Activated CD4-positive, alpha-beta T cell treated with anti-CD3 and anti-CD28 coated beads for 24 hours (primary cell): ENCODE measurements around the gene KRTAP20-4.

Source experiments
- DNase-seq, 2 donors: peaks; one replicate each; pipeline ENCODE4 v3.0.0-alpha.2; 2020; ENCODE audit warnings: low read depth in 2 of 2

The KRTAP20-4 gene

DNA sequence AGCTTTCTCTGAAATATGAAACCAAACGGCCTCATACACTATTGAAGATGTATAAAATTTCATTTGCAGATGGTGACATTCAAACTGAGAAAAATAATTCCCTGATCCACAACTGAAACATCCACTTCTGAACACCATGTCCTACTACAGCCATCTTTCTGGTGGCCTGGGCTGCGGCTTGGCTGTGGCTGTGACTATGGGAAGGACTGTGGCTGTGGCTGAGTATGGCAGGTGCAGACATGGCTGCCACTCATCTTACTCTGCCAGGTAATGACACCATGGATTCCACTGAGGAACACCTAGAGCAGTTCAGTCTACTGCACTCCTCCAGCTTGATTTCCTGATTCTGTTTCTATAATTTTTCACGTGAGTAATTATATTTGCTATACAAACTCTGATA is at the start of gene KRTAP20-4:
Gene KRTAP20-4 (plus strand): TSS at position 106 of the 400 bp plus-strand sequence.
- no peak for DNase-seq

DNA sequence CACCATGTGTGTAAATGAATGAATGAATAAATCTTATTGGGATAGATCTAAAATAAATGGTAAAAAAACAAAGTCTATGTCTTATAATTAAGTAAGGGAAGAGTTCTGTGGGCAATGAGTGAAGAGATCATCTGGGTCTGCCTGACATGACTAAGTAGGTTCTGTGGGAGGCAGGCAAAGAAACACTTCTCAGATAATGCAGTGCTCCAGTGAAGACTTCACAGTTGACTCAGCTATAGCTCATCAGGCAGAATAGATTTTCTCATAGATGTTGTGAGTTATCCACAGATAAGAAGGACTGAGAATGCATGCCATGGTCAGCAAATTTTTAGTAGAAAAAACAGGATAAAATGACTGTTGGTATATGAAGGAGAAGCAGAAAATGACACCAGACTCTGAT is 42.7 kb upstream of the KRTAP20-4 start:
- no peak for DNase-seq

DNA sequence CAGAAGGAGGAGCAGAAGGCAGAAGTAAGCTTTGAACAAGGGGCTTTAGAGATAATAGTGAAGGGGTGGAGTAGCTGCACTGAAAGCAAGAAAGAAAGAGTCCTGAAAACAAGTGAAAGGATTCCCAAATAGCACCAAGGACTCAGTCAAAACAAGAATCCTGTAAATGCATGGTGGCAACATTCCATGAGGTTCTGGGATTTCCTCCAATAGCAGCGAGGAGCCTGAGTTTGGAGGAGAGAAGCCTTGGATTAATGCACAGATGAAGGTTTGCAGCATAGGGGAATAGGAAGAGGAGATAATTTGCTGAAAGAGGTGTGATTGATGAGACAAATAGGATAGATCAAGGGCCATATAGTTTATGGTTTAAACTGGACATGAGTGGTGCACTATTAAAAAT is 41.1 kb upstream of the KRTAP20-4 start:
- no peak for DNase-seq

DNA sequence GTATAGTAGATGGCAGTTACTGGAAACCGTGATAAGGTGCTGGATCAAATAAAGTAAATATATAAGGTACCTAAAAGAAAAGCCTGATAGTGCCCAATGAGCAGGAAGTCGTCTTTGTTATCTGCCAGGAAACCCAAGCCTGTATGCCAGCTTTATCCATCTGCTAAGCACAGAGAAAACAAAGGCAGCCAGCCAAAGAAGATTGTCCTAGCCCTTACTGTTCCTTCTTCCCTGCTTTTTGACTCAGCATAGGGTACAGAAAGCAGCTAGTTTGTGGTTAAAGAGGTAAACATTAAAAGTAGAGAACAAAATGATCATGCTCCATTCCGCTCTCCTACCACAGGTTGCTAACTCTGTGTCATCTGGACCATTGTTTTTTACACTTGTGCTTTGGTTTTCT is 40.3 kb upstream of the KRTAP20-4 start:
- DNase-seq = no peak

DNA sequence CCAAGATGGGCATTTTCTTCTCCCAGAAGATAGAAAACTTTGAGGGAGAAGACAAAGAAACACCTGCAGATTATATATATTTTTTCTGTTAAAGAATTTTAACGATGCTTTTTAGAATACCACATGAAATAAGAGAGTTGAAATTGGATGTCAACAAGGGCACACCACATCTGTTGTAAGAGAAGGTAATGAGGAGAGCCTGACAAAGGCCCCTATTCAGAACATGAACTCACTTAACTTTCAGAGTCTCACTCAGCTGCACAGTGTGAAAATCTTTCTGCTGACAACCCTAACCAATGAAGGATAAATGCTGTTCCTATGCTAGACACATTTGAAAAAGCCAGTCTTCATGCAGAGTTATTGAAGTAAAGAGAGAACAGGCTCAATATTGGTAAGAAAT is 37.6 kb upstream of the KRTAP20-4 start:
- DNase-seq = no peak

DNA sequence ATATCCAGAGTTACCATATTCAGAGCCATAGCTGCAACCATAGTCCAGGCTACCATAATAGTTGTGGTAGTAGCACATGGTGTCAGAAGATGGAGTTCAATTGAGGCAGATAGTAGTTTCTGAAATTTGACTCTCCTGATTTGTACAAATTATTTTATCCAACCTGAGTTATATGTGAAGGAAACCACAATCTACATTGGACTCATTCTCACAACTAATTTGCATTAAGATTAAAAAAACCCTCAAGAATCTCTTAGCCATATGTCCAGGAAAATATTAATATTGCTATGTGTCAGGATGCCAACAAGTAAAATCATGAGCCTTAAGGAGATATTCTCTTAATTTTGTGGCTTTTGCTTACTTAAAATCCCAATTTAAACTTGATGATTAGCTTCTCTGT is 30.1 kb upstream of the KRTAP20-4 start, which contains the start of gene KRTAP22-2:
Gene KRTAP22-2 (minus strand): TSS at position 101 of the 400 bp plus-strand sequence.
- no peak for DNase-seq

DNA sequence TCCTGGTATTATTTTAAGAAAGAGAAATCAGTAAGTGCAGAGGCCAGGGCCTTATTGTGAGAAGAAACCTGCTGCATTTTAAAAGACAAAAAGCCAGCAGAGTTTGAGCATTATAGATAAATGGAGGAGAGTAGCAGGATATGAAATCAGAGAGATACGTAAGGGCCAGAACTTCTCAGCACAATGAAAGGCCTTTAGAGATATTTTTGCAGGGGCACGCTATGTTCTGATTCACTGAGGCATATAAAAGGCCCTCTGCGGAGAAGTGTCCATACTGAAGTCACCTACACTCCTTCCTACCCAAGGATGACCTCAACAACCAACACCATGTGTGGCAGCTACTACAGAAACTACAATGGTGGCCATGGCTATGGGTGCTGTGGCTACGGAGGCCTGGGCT is 28.3 kb upstream of the KRTAP20-4 start, which contains the start of gene KRTAP6-3:
Gene KRTAP6-3 (plus strand): TSS at position 301 of the 400 bp plus-strand sequence. CDS start 6 bp downstream, at position 307.
- DNase-seq = no peak

DNA sequence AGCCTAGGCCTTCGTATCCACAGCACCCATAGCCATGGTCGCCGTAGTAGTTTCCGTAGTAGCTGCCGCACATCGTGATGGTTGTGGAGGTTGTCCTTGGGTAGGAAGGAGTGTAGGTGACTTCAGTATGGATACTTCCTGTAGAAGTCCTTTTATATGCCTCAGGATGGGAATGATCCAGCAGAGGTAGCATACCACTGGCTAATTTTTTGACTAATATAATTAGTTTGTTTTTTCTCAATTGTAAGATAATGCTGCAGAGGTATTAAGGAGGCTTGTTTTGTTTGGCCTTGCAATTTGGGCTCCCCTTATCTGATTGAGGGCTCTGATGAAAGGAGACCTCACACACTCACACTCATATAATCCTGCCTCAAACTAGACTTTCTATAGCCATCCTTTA is 21.6 kb upstream of the KRTAP20-4 start, which contains the start of gene KRTAP6-2:
Gene KRTAP6-2 (minus strand): TSS at position 101 of the 400 bp plus-strand sequence. CDS start 28 bp downstream, at position 73.
- DNase-seq = no peak

DNA sequence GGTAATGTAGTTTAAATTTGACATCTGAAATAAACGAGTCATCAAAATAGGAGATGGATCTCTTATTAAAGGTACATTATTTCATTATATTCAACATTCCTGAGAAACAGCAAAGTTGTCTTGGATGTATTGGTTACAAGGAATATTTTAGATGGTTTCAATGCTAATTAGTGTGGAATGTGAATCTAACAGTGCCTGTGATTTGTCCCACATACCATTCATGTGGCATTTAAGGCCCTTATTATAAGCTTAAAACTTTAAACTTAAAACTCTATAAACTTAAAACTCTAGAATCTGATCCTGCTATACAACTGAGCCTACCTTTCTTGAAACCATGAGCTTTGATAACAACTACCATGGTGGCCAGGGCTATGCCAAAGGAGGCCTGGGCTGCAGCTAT is 19.6 kb upstream of the KRTAP20-4 start, which contains the start of gene KRTAP22-1:
Gene KRTAP22-1 (plus strand): TSS at position 301 of the 400 bp plus-strand sequence.
- no peak for DNase-seq

DNA sequence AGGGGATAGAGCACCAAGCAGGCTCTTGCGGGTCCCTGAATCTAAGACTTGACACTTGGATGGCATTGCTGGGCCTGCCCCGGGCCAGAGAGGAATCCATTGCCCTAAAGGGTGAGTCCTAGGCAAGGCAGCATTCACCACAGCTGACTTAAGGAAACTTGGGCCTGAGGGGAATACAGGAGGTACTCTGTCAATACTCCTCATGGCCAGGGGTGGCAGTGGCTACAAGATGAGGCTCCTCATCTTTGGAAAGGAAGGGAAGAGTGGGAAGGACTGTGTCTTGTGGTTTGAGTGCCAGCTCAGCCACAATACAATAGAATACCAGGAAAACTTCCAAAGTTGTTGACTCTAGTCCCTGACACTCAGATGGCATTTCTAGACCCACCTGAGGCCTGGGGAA is 14.5 kb upstream of the KRTAP20-4 start:
- DNase-seq = no peak

DNA sequence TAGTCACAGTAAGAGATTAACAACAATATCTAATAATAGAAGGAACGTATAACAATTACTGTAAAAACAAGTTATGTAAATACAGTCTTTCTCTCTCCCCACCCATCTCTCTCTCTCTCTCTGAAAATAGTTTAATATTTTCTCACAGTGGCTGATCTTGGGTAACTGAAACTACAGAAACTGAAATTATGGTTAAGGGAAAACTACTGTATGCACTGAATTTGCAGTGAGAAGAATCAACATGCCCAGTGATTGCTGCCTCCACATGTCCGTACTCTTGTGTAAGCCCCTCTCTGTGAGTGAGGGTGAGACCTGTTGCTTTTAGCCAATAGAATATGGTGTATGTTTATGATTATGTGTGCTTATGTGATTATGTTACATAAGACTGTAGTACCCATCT is 8.3 kb upstream of the KRTAP20-4 start:
- DNase-seq = no peak

DNA sequence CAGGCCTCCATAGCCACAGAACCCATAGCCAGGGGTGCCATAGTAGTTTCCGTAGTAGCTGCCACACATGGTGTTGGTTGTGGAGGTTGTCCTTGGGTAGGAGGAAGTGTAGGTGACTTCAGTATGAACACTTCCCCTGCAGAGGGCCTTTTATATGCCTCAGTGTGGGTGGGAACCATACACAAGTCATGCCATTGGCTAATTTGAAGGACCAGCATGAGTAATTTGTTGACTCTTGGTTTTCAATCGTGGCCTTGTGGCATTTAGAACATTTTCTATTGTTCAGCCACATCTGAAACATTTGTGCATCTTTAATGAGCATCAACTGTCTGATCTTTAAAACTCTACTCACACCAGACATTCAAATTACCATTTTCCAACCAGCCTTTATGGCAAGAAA is 6.6 kb upstream of the KRTAP20-4 start, which contains the start of gene KRTAP6-1:
Gene KRTAP6-1 (minus strand): TSS at position 95 of the 400 bp plus-strand sequence. CDS start 26 bp downstream, at position 69.
- DNase-seq = no peak

DNA sequence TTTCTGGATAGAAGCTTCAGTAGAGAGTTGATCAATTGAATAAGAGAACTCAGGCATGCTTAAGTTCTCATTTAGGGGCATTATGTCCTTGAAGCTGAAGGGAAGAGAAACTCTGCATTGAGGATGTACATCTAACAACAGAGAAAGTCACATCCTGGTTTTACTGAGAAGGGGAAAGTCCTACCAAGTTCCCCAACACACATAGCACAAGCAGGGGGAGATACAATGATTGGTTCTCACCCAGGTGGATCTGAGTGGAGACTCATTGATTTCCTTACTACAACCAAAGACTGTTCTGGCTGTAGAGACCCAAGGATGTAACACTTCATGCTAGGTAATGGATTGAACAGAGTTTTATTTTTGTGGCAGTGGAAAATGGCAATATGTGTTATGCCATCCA is 5.2 kb upstream of the KRTAP20-4 start:
- DNase-seq = no peak

DNA sequence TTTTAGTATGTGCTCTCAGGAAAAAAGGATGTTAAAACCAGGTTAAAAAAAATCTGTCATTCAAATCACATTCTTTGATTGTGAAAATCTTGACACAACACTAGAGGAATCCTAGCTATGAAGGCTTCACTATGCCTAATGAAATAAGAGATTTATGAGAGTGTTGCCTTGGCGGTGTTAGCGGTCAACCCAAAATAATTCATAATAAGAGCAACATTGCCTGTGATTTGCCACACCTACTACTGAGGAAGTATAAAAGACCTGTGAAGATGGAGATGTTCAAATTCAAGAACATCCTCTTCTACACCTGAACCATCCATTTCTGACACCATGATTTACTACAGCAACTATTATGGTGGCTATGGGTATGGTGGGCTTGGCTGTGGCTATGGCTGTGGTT is 4.3 kb upstream of the KRTAP20-4 start, which contains the start of gene KRTAP20-1:
Gene KRTAP20-1 (plus strand): TSS at position 301 of the 400 bp plus-strand sequence. CDS start 30 bp downstream, at position 331.
- DNase-seq = no peak

DNA sequence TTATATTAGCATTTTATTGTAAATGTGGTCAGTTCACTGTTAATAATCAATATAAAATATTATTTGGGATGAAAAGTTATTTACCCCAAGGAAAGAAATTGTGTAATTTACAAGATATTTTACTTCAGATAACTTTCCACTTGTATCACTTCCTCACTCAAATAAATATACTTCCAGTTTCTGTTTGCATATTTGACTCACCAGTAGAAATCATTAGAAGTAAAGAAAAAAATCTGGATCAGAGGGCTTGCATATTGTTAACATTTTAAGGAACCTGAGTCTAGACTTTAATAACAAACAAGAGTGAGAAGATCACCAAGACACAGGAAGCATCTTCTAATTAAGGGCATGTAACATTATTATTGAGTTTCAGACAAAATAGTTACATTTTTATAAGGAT is 347 bp upstream of the KRTAP20-4 start:
- no peak for DNase-seq

DNA sequence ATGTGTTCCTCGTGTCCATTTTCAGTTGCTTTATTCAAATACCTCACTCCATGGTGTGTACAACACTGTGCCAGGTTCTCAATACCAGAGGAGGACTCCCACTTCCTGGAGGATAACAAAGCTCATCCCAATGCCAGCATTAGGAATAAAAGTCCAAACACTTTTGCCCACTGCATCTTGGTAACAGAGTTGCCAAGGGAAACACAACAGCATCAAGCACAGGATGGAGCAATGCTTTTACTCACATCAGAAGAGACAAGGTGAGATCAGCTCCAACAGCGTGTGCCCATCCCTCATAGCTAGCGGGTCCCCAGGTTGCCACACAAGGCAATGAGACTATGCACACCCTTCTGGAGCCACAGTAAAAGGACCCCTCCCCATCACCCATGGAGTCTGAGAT is 2.9 kb downstream of the KRTAP20-4 start:
- no peak for DNase-seq

DNA sequence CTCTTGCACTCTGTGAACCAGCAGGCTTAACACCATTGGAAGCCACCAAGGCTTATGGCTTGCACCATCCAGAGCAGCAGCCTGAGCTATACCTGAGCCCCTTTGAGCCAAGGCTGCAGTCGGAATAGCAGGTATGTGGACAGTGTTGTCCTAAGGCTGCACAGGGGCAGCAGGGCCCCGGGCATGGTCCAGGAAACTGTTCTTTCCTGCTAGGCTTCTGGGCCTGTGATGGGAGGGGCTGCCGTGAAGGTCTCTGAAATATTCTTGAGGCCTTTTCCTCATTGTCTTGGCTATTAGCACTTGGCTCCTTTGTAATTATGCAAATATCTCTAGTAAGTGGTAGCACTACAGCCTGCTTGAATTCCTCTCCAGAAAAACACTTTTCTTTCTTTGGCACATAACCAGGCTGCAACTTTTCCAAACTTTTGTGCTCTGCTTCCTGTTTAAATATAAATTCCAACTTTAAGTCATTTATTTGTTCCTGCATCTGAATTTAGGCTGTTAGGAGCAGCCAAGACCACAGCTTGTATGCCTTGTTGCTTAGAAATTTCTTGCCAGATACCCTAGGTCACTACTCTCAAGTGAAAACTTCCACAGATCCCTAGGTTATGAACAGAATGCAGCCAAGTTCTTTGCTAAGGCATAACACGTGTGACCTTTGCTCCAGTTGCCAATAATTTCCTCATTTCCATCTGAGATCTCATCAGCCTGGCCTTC is 5.2 kb downstream of the KRTAP20-4 start:
- DNase-seq = no peak

DNA sequence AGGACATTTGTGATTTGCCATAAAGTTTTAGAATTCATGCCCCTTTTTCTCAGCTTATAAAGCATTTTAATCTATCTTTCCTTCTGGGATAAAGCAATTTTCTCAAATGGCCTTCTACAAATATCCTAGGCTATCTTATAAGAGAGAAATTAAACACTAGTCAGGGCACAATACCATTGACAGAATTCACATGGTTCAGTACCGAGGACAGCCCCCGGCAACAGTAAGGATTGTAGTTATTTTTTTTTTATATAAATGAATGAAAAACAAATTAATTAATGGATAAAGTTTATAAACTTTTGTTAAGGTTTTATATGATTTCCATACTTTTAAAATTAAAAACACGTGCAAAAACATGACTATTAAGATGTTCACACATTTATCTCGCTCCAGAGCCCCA is 7.7 kb downstream of the KRTAP20-4 start:
- no peak for DNase-seq

DNA sequence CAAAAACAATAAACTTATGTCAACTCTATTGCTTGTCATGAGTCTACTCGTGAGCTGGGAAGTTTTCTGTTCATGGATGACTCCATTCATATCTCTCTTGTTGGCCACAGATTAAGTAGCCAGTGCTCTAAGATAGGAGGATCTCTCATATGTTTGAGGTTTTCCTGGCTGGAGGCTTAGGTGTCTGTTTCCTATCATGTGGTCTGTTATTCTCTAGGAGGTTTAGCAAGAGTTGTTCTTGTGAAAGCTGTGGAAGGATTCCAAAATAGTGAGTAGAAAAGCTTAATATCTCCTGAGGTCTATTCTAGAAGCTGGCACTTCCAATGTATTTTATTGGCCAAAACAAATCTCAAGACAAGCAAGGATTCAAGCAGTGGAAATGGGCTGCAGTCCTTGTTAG is 8.8 kb downstream of the KRTAP20-4 start:
- no peak for DNase-seq

DNA sequence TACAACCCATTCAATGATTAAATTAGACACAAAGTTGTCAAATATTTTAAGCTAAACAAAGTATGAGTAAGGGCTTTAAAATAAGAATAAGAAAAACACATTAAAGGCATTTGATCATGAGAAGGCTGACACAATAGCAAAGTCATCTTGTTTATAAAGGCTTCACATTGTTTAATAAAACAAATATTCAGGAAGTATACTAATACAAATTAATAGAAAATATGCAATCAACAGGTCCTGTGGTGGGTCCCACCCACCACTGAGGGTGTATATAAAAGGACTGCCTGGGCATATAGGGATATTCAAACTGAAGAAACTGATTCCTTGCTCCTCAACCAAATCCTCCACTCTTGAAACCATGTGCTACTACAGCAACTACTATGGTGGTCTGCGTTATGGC is 14.5 kb downstream of the KRTAP20-4 start, which contains the start of gene KRTAP20-2:
Gene KRTAP20-2 (plus strand): TSS at position 301 of the 400 bp plus-strand sequence. CDS start 58 bp downstream, at position 359.
- no peak for DNase-seq

DNA sequence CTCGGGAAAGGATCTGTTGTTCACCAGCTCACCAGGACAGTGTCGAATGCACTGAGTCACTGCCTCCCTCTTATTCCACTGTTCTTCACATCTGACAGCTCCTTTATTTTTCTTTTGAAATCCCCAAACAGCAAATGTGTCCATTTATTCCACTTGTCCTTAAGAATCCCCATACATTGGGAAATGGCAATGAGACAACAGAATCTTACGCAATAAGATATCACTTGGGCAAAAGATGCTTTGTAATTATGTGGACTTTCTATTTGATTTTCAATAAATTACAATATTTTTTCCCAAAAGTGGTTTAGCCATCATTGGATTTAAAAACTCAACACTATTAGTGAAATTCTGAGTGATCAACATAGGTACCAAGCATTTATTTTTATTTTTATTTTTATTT is 18.3 kb downstream of the KRTAP20-4 start:
- DNase-seq = no peak

DNA sequence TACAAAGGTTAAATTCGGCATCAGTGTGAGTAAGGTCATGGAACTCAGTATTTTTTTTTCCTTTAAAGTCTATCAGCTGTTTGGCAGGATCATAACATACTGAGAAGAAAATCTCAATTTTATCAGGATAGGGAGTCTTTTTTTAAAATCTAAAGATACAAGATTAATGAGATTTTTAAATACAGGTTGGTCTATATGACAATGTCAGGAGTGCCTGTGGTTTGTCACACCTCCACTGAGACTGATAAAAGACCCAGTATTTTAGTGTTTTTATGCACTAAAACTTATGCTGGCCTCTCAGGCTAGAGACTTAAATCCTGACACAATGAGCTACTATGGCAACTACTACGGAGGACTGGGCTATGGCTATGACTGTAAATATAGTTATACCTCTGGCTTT is 22.1 kb downstream of the KRTAP20-4 start, which contains the start of gene KRTAP20-3:
Gene KRTAP20-3 (plus strand): TSS at position 301 of the 400 bp plus-strand sequence.
- DNase-seq = no peak

DNA sequence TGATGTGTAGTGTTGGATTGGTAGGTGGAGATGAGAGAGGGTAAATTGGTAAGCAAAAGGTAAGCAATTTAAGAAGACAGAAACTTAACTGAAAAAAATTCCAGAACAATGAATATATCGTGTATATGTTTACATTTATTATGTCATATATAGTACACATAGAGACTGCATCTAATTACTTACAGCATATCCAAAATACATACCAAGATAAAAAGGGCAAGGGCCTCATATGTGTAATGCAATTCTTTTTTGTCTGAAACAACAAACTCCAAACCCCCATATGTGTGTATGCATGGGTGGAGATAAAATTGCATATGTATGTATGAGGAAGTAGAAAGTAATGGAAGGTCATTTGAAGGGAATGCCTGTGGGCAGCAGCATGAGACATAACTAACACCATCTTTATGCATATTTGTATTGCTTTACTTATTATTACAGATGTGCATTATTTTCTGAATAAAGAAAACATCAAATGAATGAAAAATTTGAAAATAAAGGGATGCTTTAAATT is 26.5 kb downstream of the KRTAP20-4 start:
- no peak for DNase-seq
